COR-L47 (cell line): ENCODE measurements around the gene ZNF664.

Source experiments
- DNase-seq: peaks from one replicate; lab custom pipeline; 2025; lab: John Stamatoyannopoulos, UW

Gene ZNF664

DNA sequence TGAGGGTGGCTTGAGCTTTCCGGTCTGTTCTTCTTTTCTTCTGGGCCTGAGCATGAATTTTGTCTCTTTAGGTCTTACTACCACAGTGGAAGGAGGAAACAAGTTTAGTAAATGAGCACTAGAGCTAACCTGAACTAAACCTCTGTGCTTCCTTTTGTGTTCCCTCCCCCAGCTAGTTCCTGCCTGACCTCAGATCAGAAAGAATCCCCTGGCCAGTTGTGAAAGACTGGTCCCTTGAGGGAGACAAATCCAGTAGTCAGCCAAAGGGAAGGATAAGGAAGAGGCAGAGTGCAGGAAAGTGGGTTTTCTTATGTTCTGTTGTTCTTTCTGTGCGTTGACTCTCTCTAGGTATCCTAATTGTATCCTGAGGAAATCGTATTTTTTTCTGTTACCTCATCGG, 17.5 kb downstream of the ZNF664 start:
- DNase-seq = no peak

DNA sequence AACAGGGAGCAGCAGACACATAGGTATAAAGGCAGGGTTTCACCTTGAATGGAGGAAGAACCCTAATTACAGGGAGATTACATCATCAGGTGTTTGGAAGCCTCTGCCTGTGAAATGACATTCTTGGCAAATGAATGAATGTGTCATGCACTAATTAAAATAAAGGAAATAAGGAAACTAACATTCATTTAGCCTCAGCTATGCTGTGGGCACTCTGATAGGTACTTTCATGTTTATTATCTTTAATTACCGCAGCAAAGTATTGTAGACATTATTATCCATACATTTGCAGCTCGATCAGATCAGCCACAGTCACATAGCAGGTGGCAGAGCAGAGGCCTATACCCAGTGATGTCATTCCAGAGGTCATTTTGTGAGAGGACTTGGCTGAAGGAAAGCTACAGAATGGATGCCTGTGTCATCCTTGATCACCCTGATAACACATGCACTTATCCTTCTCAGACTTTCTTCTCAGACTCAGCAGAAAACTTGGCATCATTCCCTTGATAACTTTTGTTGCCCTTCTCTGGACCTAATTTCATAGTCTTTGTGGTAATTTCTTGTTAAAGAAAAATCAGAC, 18.4 kb downstream of the ZNF664 start:
- no peak for DNase-seq

DNA sequence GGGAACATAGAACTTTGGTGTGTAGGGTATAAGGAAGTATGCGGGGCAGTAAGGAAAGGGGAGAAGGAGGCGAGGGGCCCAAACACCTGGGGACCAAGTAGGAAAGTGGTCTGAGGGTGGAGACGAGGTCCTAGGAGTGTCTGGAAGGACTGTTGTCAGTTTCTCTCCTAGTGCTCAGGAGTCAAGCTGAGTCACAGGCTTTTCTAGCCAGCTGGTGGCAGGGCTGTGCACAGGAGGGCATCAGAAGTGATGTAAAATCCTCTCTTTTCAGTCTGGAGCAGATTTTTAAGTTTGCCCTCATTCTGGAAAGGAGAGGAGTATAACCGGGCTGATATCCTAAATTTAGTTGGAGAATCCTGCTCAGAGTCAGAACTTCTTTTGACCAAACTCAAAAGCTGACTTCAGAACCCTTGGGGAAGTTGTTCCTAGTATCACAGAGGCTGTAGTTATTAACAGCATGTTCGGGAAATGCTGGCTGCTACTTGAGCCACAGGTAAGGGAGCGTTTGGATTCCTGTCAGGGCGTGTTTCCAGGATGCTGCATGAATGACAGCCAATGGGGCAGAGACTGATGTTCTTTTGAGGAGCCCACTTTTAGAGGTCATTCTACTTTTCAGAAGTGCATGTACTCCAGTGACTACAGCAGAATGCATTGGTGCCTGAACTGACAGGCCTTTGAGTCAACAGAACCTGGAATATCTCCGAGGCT, 19.3 kb downstream of the ZNF664 start:
- DNase-seq = no peak

DNA sequence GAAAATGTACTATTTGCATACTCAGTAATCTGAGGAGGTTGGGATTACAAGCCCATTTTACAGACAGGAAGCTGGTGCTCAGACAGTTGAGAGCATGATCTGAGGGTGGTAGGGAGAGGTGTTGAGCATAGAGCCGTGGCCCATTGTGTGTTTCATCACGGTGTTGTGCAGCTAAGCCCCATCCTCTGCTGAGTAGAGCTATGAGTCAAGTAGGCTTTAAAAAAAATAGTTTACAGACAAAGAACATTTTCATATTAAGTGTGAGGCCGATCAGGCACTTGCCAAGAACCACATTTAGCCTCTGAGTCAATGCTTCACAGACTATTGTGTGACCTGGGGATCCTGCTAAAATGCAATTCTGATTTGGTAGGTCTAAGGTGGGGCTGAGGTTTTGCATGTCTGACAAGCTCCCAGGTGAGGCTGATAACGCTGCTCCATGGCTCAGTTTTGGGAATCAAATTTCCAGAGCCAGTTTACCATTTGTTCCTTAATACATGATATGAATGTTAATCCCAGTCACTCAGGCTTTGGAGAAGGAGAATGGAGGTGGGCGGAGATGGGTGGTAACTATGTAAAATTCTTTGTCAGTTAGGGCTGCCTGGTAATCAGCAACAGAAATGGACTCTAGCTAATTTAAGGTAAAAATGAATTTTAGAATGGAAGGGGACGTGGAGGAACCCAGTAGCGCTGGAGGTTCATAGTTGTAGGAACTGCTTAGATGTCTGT, 22.2 kb downstream of the ZNF664 start:
- no peak for DNase-seq

DNA sequence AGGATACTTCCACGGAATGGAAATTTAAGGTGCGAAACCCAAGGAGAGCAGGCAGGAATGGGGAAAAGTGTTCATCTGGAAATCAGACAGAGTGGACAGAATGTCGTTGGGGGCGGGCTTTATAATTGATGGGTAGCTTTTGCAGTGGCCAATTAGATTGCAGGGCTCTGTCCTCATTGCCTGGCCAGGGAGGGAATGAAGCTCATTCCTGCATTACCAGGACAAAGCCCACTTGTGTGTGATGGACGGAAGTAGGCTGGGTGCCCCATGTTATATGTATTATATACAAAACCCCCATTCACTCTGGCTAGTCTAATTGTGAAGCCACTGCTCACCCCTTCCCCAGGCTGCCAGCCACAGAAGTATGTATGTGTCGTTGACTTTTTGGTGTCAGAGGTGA, 23.6 kb downstream of the ZNF664 start:
- DNase-seq = no peak

DNA sequence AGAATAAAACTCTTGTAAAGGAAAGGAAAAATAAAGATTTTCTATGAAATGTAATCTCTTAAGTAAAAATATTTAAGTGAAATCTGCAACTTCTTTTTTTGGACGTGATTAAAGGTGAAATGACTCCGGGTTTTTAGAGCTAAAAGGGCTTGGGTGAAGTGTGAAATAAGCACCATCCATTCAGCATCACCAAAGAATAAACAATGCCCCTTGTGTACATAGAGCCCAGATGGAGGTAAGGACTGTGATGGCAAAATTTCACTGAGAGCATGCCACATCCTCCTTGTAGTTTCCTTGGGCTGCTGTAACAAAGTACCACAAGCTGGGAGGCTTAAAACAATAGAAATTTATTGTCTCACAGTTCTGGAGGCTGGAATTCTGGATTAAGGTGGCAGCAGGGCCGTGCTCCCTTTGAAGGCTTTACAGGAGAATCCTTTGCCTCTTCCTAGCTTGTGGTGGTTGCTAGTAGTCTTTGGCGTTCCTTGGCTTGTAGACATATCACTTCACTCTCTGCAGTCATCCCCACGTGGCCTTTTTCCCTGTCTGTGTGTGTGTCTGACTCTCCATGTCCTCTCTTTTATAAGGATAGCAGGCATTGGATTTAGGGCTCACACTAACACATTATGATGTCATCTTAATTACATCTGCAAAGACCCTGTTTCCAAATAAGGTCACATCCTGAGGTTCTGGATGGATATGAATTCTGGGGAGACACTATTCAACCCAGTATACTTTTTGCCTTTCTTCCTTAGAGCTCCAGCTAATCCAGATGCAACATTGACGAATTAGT, 24.2 kb downstream of the ZNF664 start:
- no peak for DNase-seq

DNA sequence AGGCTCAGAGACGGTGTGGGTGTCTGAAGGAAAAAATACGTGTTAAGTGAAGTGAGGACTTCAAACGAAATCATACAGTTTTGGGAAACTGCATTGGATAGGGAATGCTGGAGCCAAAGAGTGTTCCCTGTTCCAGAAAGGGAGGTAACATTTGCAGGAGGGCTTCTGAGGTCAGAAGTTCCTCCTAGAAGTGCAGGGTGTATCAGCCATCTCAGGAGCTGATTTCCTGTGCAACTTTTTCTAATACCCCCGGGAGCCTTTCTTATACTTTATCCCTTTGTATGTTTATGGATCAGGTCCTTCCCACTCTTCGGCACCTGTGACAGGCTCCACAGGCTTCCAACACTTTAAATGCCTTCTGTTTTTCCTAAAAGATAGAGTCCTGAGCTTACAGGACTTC, 24.9 kb downstream of the ZNF664 start:
- no peak for DNase-seq

DNA sequence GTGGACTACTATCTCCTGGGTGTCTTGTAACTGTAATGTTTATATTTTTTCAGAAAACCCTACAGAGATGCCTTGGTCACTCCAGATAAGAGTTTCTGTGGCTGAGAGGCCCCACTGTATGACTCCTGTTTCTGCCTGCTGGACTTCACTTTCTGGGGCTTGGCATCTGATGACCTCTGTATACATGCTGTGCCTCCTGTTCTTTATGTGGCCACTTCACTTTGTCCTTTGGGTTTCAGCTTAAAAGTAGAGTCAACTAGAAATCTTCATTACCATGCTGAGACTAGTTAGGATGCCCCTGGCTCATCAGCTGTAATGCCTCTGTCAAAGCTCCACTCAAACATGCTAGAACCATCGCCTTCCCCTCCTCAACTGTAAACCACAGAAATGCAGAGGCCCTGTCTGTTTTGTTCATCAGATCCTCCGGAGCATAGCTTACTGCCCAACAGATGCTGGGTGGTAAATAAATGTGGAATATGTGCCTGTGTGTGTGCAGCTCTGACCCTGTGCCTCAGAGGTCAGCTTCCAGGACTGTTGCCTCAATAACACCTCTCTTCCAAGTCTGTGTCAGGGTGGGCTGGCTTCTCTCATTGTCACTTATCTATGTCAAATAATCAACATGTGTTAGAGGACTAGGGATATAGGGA, 25.5 kb downstream of the ZNF664 start:
- no peak for DNase-seq

DNA sequence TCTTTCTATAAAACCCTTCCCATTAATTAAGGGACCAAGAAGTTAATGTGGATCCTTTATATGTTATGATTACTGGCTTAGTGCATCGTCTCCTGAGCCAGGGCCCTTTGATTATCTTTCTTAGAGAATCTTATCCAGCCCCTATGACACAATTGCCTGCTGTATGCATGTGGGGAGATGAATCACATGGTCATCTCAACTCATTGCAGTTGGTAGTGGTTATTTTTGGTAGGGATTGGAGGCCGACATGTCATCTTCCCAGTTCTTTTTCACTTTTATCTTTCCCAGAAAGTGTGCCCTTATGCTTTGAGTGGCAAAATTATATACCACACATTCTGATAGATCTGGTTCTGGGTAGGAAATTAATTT, 26.0 kb downstream of the ZNF664 start:
- DNase-seq = no peak

DNA sequence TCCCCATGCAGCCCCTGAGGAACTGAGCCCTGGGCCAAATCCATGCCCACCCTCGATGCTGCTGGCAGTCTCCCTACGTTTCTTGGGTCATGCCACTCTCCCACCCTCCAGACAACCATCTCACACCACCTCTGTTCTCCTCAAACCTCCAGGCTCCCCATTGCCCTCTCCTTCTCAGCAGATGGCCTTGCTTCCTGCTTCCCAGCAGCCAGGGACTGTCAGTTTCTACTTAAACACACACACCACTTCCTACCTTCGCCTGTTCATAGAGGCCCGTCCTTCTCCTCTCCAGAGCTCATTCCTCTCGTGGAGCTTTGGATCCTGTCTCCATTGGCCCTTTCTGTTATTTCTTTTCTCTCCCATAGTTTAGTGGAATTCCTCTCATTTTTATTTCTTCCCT, 27.1 kb downstream of the ZNF664 start:
- no peak for DNase-seq

DNA sequence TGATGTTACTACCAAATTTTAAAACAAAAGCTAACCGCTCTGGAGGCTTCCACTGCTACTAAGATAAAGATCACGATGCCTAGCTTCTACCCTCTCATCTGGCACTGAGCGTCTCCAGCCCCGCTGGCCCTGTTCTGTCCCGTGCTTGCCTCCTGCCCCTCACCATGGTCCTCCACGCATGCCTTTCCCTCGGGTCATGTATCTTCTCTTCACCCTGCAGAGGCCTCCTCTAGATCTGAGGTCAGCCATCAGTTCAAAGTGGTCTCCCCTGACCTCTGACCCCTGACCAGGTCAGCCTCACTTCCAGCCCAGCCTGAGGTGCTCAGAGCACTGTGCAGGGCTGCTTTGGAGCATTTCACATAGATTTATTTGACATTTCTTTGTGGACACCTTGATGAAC, 28.3 kb downstream of the ZNF664 start:
- no peak for DNase-seq

DNA sequence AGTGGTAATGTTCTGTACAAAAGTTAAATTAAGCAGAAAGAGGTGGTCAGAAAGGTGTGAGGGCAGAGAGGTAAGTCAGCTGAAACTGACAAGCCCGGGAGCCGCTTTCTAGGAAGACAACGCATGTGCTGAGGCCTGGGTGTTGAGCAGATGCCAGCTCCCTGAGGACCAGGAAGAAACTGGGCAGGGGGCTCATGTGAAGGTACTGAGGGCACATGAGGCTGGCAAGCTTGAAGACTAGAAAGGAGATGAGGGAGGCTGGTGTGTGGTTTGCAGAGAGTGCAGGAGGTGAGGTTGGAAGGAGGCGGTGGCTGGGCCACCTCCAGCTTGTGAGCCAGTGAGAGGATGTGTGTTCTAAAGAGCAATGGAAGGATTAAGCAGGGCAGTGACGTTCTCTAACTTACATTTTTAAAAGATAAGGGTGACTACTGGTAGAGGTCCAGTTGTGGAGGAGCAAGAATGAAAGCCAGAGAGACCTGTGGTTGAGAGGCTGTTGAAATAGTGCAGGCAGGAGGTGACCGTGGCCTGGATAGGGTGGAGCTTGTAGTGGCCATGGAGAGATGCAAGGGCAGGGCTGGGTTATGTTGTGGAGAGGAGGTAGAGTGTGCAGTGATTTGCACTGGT, 29.1 kb downstream of the ZNF664 start:
- DNase-seq = no peak

DNA sequence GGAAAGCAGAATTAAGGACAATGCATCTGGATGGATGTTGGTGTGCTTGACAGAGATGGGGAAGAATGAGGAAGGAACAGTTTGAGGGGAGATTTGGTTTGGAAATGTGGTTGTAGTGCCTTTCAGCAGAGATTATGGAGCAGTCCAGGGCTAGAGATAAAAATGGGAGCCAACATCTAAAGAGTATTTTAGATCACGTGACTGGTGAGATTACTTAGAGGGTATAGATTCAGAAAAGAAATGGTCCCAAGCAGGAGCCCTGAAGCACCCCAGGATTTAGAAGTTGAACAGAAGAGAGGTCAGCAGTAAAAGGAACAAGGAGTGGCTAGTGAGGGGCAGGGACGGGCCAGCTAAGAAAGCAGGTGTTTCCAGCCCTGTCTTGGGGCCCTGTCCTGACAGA, 29.6 kb downstream of the ZNF664 start:
- DNase-seq = no peak

DNA sequence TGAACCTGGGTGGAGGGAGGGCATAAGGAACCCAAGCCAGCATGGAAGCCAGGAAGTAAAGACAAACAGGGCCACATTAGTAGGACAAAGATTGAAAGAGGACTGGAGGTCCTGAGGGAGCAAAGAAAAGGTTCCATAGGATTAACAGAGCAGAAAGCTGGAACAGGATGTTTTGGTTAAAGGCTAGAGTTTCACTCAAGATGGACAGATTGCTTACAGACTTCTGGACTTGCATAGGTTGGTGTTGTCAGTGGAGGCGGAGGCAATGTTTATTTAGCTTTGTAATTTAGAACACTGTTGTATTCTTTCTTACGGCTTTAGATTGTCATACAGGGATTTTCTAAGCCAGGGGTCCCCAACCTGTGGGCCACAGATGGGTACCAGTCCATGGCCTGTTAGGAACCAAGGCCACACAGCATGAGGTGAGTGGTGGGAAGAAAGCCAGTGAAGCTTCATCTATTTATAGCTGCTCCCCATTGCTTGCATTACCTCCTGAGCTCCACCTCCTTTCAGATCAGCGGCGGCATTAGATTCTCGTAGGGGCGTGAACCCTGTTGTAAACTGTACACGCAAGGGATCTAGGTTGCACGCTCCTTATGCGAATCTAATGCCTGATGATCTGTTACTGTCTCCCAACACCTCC, 31.3 kb downstream of the ZNF664 start:
- DNase-seq = no peak

DNA sequence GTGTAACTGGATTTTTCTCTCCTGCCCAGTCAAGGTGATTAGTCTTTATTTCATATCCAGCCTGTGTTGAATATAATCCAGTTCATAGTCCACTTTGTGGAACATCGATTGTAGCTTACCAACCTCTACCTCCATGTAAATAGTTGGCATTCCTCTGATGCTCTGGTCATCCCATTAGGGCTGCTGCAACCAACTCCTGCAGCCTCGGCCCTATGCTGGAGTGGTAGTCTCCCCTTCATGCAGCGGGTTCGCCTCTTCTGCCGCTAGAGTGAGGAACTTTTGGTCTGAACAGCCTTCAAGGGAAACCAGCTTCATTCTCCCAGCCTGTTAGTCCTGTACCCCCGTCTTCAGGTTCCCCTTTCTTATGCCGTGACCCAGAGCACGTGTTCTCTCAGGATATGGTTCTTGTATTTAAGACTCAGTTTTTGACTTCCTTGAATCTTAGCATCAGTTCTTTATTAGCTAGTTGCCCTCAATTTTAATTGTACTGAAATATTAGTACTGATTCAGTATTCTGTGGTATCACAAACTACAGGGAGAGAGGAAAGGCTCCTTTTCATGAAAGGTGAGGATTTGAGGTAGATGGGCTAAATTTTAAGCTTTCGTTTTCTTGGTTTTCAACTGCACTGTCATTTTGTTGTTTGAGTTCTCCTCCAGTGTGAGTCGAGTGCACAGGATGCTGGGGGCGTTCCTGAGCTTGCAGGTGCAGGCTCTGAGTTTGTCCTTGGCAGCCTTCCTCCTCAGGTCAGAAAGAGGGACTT, 33.2 kb downstream of the ZNF664 start:
- DNase-seq = no peak

DNA sequence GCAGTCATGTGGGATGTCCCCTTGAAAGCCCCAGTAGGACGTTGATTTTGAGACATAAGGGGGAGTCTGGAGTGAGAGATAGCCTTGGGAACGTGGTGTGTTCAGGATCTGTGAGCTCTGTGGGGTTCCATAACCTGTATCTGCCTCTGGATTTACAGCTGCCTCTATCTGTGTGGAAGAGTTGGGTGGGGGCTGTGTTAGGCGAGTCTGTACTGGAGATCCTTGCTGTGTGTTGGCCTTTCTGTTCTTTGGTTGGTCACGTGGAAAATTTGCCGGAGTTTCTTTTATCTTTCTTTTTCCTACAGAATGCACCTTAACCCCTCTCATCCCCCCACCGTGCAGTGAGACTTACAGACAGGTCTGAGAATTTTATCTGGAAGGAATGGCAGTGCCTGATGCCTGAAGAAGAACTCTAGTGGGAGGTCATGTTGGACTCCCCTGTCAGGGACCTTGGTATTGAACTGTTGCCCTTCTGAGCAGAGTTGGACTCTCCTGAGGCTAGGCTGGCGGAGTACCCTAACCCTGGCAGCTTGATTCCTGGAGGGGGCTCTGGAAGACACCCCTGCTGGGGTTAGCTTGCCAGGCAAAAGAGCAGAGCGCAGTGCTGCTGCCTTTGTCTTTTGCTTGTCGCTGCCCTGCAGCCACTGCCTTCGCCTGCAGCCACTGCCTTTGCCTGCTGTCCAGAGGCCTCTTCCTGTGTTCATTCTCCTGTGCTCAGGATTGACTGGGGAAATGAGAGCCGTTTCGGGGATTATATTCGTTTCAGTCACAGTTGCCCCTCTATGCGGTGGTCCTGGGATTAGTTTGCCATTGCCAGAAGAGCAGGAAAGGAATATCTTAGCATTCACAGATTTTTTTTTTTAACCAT, 34.1 kb downstream of the ZNF664 start:
- DNase-seq = no peak

DNA sequence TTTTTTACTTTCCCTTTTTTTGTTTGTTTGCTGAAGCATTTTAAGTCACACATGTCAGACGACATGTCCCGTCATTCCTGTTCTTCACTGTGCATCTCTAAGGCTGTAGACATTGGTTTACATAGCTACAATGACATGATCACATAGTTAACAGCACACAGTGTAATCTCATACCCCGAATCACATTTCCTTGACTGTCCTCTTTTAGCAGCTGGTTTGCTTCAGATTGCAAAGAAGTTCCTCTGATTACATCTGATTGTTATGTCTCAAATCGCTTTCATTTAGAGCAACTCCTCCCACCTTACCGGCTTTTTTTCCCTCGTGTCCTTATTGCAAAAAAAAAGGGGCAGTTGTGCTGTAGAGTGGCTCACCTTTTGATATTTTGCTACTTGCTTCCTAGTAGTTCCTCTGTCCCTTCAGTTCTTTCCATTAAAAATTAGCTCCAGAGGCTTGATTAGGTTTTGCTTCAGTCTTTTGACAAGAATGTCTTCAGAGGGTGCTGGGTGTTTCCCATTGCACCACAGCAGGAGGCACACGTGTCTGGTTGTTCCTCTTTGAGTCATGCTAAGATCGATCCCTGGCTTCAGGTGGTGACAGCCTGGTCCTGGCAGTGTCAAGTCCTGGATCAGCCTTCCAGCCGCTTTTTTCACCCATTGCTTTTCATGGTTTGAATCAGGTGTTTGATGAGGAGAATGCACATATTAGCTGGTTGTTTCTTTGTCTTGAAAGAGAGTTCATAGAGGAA, 35.0 kb downstream of the ZNF664 start:
- DNase-seq = no peak

DNA sequence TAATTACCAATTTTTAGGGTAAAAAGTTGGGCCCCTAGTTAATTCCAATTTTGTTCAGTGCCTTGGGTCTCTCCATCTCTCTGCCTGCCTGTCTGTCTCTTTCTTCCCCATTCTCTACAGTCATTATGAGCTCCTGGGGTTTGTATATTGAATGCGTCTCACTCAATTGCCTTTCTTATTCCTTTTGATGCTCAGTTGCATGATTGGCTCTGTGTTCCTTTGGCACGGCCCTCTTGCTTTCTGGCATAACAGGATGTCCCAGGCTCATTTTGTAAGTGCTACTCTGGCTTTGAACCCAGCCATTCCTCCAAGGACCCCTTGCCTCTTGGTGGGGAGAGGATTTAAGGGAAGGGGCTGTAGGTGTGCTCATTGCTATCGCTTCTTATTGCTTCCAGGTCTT, 35.6 kb downstream of the ZNF664 start:
- no peak for DNase-seq

DNA sequence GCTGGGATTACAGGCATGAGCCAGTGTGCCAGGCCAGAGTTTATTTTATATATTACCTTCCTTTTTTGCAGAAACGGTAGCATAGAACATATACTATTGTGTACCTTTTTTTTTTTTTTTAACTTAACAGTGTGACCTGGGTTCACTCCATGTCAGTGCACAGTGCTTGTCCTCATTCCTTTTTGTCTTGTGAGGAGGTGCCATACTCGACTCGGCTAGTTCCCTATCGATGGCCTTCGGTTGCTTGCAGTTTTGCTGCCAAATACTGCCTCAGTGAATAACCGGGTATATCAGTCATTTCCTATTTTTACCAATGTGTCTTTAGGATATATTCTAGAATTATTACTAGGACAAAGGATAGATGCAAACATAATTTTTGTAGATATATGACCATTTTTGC, 36.8 kb downstream of the ZNF664 start:
- no peak for DNase-seq
